ENCODE results near the gene RPS6KL1. TPM values are rescaled to one million over a fixed set of nuclear protein-coding genes. Genes with fewer than 3 reads are reported as not detected.

RPS6KL1 gene
- total RNA-seq, 1 experiment from 2014 or later = 17.9 TPM

DNA sequence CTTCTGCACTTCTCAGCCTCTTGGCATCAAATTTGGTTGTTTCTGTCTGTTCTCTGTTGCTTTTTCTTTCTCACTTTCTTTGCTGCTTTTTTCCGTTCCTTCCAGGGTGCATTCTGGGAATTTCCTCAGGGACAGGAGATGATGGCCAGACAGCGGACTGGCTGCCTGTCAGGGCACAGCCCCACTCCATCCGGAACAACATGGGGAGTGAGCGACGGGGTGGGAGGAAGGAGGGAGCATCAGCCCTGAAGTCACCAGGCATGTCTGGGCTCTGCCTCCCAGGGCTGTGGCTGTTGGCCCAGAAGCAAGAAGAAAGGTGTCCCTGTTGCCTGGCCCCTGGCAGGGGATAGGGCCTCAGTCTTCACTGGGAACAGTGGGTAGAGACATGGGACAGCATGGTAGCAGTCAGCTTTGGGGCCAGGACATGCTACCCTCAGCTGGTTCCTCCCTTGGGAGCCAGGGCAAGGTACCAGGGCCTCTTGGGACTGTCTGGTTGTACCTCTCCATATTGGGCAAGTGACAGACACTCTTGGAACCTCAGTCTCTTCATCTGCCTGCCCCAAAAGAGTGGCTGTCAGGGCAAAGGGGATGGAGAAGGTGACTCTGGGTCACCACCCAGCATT lies 23.7 kb upstream of the RPS6KL1 start:
- CTCF ChIA-PET = no interaction called here
- intact Hi-C loops (cut with micrococcal nuclease) = loop anchor here (2.0 to 10.0 kb wide), 2 partner anchors 56 to 138 kb away; partner anchors contain the start of gene EIF2B2
- no peaks in the 10 kb centered on the region for H3K36me3 ChIP-seq (ENCODE audit: low read depth, low read length)
- no peaks in the 10 kb centered on the region for H3K79me2 ChIP-seq (ENCODE audit: low read length)
- no peaks in the 10 kb centered on the region for H3K27me3 ChIP-seq (ENCODE audit: low read length)
- no peaks in the 10 kb centered on the region for H4K20me1 ChIP-seq (ENCODE audit: low read length)
- H3K27ac ChIP-seq (ENCODE audit: low read length) = no peak overlapping the region
- peak overlapping the region; percentile 18 for H2AFZ ChIP-seq (ENCODE audit: low read length)
- H3K9me2 ChIP-seq (replicated peaks; ENCODE audit: low read length) = no peaks in the 10 kb centered on the region
- ATAC-seq (no peak), DNase-seq (no peak)
- peak overlapping the region; percentile 6; the same call in 1 of the 2 replicates for H3K4me3 ChIP-seq (ENCODE audit: low read length)
- no peak for TF ChIP-seq EZH2phosphoT487 (IDR thresholded peaks at IDR 0.05; ENCODE audit: borderline replicate concordance, low read length)
- TF ChIP-seq, protein P1, sequence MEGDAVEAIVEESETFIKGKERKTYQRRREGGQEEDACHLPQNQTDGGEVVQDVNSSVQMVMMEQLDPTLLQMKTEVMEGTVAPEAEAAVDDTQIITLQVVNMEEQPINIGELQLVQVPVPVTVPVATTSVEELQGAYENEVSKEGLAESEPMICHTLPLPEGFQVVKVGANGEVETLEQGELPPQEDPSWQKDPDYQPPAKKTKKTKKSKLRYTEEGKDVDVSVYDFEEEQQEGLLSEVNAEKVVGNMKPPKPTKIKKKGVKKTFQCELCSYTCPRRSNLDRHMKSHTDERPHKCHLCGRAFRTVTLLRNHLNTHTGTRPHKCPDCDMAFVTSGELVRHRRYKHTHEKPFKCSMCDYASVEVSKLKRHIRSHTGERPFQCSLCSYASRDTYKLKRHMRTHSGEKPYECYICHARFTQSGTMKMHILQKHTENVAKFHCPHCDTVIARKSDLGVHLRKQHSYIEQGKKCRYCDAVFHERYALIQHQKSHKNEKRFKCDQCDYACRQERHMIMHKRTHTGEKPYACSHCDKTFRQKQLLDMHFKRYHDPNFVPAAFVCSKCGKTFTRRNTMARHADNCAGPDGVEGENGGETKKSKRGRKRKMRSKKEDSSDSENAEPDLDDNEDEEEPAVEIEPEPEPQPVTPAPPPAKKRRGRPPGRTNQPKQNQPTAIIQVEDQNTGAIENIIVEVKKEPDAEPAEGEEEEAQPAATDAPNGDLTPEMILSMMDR (conservative IDR thresholded peaks at IDR 0.05; ENCODE audit: low read depth, low read length) = no peak
- no peak for TF ChIP-seq EZH2 (IDR thresholded peaks at IDR 0.05; ENCODE audit: low read length, unreplicated experiment)
- no TSS peak for BruUV-seq (replicated peaks)
- no peaks in the 10 kb centered on the region for H3K9me3 ChIP-seq (ENCODE audit: low read length)
- no peak overlapping the region for H3K9ac ChIP-seq (ENCODE audit: low read length)
- H3K4me1 ChIP-seq (ENCODE audit: insufficient read depth, low read length) = peaks cover 15% of the 10 kb centered on the region
- peak overlapping the region; percentile 65 for H3K4me2 ChIP-seq (ENCODE audit: low read length)
- no peaks in the 10 kb centered on the region for H3F3A ChIP-seq (ENCODE audit: low read length, unreplicated experiment)
- POLR2A ChIA-PET (ENCODE audit: unreplicated experiment) = interaction anchor here (0.6 kb wide), 1 partner anchor 53 kb away, joined by 4 read pairs; no protein-coding TSS in a partner anchor

DNA sequence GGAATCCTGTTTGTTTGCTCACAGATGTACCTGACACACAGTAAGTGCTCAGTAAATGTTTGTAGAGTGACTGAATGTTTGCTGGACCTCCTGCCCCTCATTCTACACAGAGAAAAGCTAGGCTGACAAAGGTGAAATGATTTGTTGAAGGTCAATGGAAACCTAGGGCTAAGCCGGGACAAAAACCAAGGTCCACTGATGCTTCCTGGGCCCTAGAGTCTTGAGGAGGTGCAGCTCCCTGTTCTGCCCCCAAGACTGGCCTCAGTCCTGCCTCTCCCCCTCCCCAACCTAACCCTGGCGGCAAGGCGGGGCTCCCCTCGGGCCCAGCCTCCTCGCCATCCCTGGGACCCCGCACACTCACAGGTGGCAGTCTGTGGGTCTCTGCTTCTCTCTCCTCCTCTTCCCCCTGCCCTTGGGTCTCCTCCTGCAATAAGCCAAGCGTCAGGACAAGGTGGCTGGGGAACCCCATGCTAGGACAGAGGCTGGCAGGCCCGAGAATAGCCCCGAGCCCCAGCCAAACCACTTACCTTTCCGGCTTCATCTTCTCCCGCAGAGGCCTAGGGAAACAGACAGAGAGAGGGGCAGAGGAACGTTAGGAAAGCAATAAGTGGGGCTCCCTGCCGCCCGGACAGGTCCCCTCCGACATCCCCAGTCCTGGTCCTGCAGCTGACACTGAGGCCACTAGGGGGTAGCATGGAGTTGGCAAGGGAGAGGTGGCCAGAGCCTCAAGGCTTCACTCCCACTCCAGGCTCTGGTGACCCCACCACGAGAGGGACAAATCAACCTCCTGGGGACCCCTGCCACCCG lies 23.0 kb upstream of the RPS6KL1 start:
- Histone ChIP-seq H4K20me1 (ENCODE audit: low read length) (no peaks in the 10 kb centered on the region), H3K79me2 (ENCODE audit: low read length) (no peaks in the 10 kb centered on the region), H3K4me1 (ENCODE audit: insufficient read depth, low read length) (peaks cover 15% of the 10 kb centered on the region), H3K36me3 (ENCODE audit: low read depth, low read length) (no peaks in the 10 kb centered on the region), H3K4me3 (ENCODE audit: low read length) (peak overlapping the region; percentile 6; the same call in 1 of the 2 replicates), H2AFZ (ENCODE audit: low read length) (peak overlapping the region; percentile 18), H3K27me3 (ENCODE audit: low read length) (no peaks in the 10 kb centered on the region), H3K27ac (ENCODE audit: low read length) (peak overlapping the region; percentile 71), H3K4me2 (ENCODE audit: low read length) (peak overlapping the region; percentile 65), H3F3A (ENCODE audit: low read length, unreplicated experiment) (no peaks in the 10 kb centered on the region), H3K9me3 (ENCODE audit: low read length) (no peaks in the 10 kb centered on the region), H3K9me2 (replicated peaks; ENCODE audit: low read length) (no peaks in the 10 kb centered on the region), H3K9ac (ENCODE audit: low read length) (no peak overlapping the region)
- peak; percentile 85 for DNase-seq
- BruUV-seq (replicated peaks) = no TSS peak
- POLR2A ChIA-PET (ENCODE audit: unreplicated experiment) = interaction anchor here (0.6 kb wide), 2 partner anchors 24 to 455 kb away, joined by 3 to 5 read pairs; no protein-coding TSS in a partner anchor
- ATAC-seq = peak; percentile 87
- no peak for TF ChIP-seq EZH2phosphoT487 (IDR thresholded peaks at IDR 0.05; ENCODE audit: borderline replicate concordance, low read length)
- TF ChIP-seq, protein P1 (conservative IDR thresholded peaks at IDR 0.05; ENCODE audit: low read depth, low read length) = peak; percentile 95
- intact Hi-C loops (cut with micrococcal nuclease) = loop anchor here (2.0 to 10.0 kb wide), 3 partner anchors 43 to 139 kb away; partner anchors contain the start of gene EIF2B2
- CTCF ChIA-PET = interaction anchor here (0.5 to 1.2 kb wide), 7 partner anchors 23 to 123 kb away, joined by 3 to 7 read pairs (median 3); partner anchors contain the start of genes RPS6KL1 and ZC2HC1C
